Germinal center (tissue), 1 donor: ENCODE results near the gene HDLBP.

ENCODE experiments used
- DNase-seq: peaks from one replicate; pipeline ENCODE4 v3.0.0; 2012; ENCODE audit warnings: mixed read lengths, low spot score

The HDLBP gene

GRCh38 chr2:241228860-241229516 lies 86.5 kb downstream of the HDLBP start:
- DNase-seq = no peak

GRCh38 chr2:241228081-241228859 lies 87.2 kb downstream of the HDLBP start:
- no peak for DNase-seq

- DNase-seq = no peak
Measured at GRCh38 chr2:241227594-241227993, 87.9 kb downstream of the HDLBP start.

GRCh38 chr2:241226723-241227572 lies 88.5 kb downstream of the HDLBP start:
- DNase-seq = no peak

- no peak for DNase-seq
Measured at GRCh38 chr2:241225983-241226382, 89.5 kb downstream of the HDLBP start.

GRCh38 chr2:241225545-241225944 lies 89.9 kb downstream of the HDLBP start:
- DNase-seq = no peak

- DNase-seq = no peak
Measured at GRCh38 chr2:241224851-241225438, 90.5 kb downstream of the HDLBP start.

- no peak for DNase-seq
Measured at GRCh38 chr2:241224018-241224850, 91.2 kb downstream of the HDLBP start.

- no peak for DNase-seq
Measured at GRCh38 chr2:241223211-241224017, 92.1 kb downstream of the HDLBP start.

GRCh38 chr2:241219856-241220356 lies 95.6 kb downstream of the HDLBP start:
- DNase-seq = no peak

GRCh38 chr2:241219030-241219382 lies 96.5 kb downstream of the HDLBP start:
- no peak for DNase-seq

GRCh38 chr2:241218131-241219029 lies 97.1 kb downstream of the HDLBP start:
- DNase-seq = peak; percentile 64

GRCh38 chr2:241217320-241218031 lies 98.0 kb downstream of the HDLBP start:
- peak; percentile 87 for DNase-seq

GRCh38 chr2:241216211-241216761 lies 99.2 kb downstream of the HDLBP start:
- no peak for DNase-seq

GRCh38 chr2:241215421-241215820 lies 100.1 kb downstream of the HDLBP start:
- no peak for DNase-seq

- DNase-seq = no peak
Measured at GRCh38 chr2:241214766-241215165, 100.7 kb downstream of the HDLBP start.

GRCh38 chr2:241214209-241214608 lies 101.3 kb downstream of the HDLBP start:
- no peak for DNase-seq

GRCh38 chr2:241213567-241213966 lies 101.9 kb downstream of the HDLBP start:
- DNase-seq = no peak
